Ishikawa (cell line): ENCODE measurements around the gene CELA1.

Experiments used
- CEBPB ChIP-seq: IDR thresholded peaks from 2 replicates; pipeline ENCODE4 v1.6.1; 2012
- CREB1 ChIP-seq: IDR thresholded peaks from 2 replicates; pipeline ENCODE4 v1.6.1; 2012; ENCODE audit warnings: low read depth
- EGR1 ChIP-seq: IDR thresholded peaks from 2 replicates; pipeline ENCODE4 v1.6.1; 2012
- EP300 ChIP-seq: IDR thresholded peaks from 2 replicates; pipeline ENCODE4 v1.6.1; 2012; ENCODE audit warnings: borderline replicate concordance
- FOXM1 ChIP-seq: IDR thresholded peaks from 2 replicates; pipeline ENCODE4 v1.6.1; 2012; ENCODE audit warnings: low read depth, borderline replicate concordance
- MAX ChIP-seq: IDR thresholded peaks from 2 replicates; pipeline ENCODE4 v1.6.1; 2012
- NFIC ChIP-seq: IDR thresholded peaks from 2 replicates; pipeline ENCODE4 v1.6.1; 2012
- RAD21 ChIP-seq: IDR thresholded peaks from 2 replicates; pipeline ENCODE4 v1.6.1; 2012; ENCODE audit warnings: low read depth
- REST ChIP-seq: IDR thresholded peaks from 2 replicates; pipeline ENCODE4 v1.6.1; 2012; ENCODE audit warnings: low read depth, mild to moderate bottlenecking
- TAF1 ChIP-seq: IDR thresholded peaks from 2 replicates; pipeline ENCODE4 v1.6.1; 2012; ENCODE audit warnings: low read depth, mild to moderate bottlenecking
- TCF12 ChIP-seq: IDR thresholded peaks from 2 replicates; pipeline ENCODE4 v1.6.1; 2012; ENCODE audit warnings: low read depth
- TEAD4 ChIP-seq: IDR thresholded peaks from 2 replicates; pipeline ENCODE4 v1.6.1; 2012
- USF1 ChIP-seq: IDR thresholded peaks from 2 replicates; pipeline ENCODE4 v1.6.1; 2012
- YY1 ChIP-seq: IDR thresholded peaks from 2 replicates; pipeline ENCODE4 v1.6.1; 2012; ENCODE audit warnings: low read depth
- ZBTB7A ChIP-seq: IDR thresholded peaks from 2 replicates; pipeline ENCODE4 v1.6.1; 2012; ENCODE audit warnings: low read depth

Gene CELA1

GRCh38 chr12:51351913-51352532 lies 5.5 kb upstream of the CELA1 start:
- TF ChIP-seq EP300 = no peak
- TF ChIP-seq TAF1 = no peak
- TF ChIP-seq NFIC = no peak
- TF ChIP-seq YY1 = no peak
- TF ChIP-seq RAD21 = peak; percentile 88

GRCh38 chr12:51349026-51349425 lies 2.5 kb upstream of the CELA1 start:
- TF ChIP-seq ZBTB7A = no peak

- TF ChIP-seq YY1 (no peak), NFIC (no peak), ZBTB7A (no peak), TCF12 (no peak), TAF1 (no peak), MAX (no peak), EP300 (no peak), CEBPB (no peak)
Measured at GRCh38 chr12:51348116-51348515, 1.6 kb upstream of the CELA1 start.

GRCh38 chr12:51345681-51346080 lies 798 bp downstream of the CELA1 start:
- TF ChIP-seq TAF1 = no peak
- no peak for TF ChIP-seq FOXM1
- no peak for TF ChIP-seq YY1
- no peak for TF ChIP-seq CEBPB
- TF ChIP-seq TEAD4 = no peak
- TF ChIP-seq NFIC = no peak
- no peak for TF ChIP-seq RAD21

- TF ChIP-seq USF1 (no peak), ZBTB7A (no peak), REST (no peak), TAF1 (no peak), EP300 (no peak), FOXM1 (no peak), RAD21 (no peak), CEBPB (no peak)
Measured at GRCh38 chr12:51343201-51343600, 3.3 kb downstream of the CELA1 start.

- TF ChIP-seq USF1 (no peak), CEBPB (no peak), EGR1 (no peak), EP300 (no peak), NFIC (no peak), ZBTB7A (no peak), TEAD4 (no peak), REST (no peak), TAF1 (no peak)
Measured at GRCh38 chr12:51342416-51342815, 4.1 kb downstream of the CELA1 start.

- no peak for TF ChIP-seq TCF12
- no peak for TF ChIP-seq CEBPB
- peak; percentile 100 for TF ChIP-seq RAD21
- no peak for TF ChIP-seq MAX
- TF ChIP-seq YY1 = no peak
- no peak for TF ChIP-seq CREB1
- no peak for TF ChIP-seq ZBTB7A
- TF ChIP-seq EGR1 = no peak
- no peak for TF ChIP-seq TAF1
- no peak for TF ChIP-seq REST
- no peak for TF ChIP-seq NFIC
- no peak for TF ChIP-seq FOXM1
- TF ChIP-seq USF1 = no peak
- peak; percentile 5; the same call in 1 of the 2 replicates for TF ChIP-seq TEAD4
- no peak for TF ChIP-seq EP300
Measured at GRCh38 chr12:51341251-51342007, 5.0 kb downstream of the CELA1 start.
